ENCODE results near the gene KCNK15.

Gene KCNK15

GRCh38 chr20:44784688-44785087 is 39.0 kb downstream of the KCNK15 start:
- DNase-seq (ENCODE audit: extremely low read depth in 1 of 2, low read depth in 1 of 2), result no peak

- no peak for DNase-seq (ENCODE audit: extremely low read depth in 1 of 2, low read depth in 1 of 2)
Measured at GRCh38 chr20:44785768-44786167, 40.1 kb downstream of the KCNK15 start.

- no peak for DNase-seq (ENCODE audit: extremely low read depth in 1 of 2, low read depth in 1 of 2)
Measured at GRCh38 chr20:44787299-44787698, 41.6 kb downstream of the KCNK15 start.

GRCh38 chr20:44788706-44789456 is 43.2 kb downstream of the KCNK15 start:
- DNase-seq (ENCODE audit: extremely low read depth in 1 of 2, low read depth in 1 of 2), result no peak

- DNase-seq (ENCODE audit: extremely low read depth in 1 of 2, low read depth in 1 of 2), result no peak
Measured at GRCh38 chr20:44790638-44791393, 45.2 kb downstream of the KCNK15 start.

- no peak for DNase-seq (ENCODE audit: extremely low read depth in 1 of 2, low read depth in 1 of 2)
Measured at GRCh38 chr20:44792796-44793195, 47.1 kb downstream of the KCNK15 start.

- DNase-seq (ENCODE audit: extremely low read depth in 1 of 2, low read depth in 1 of 2), result no peak
Measured at GRCh38 chr20:44795836-44796235, 50.2 kb downstream of the KCNK15 start.

- DNase-seq (ENCODE audit: extremely low read depth in 1 of 2, low read depth in 1 of 2), result no peak
Measured at GRCh38 chr20:44796311-44796710, 50.6 kb downstream of the KCNK15 start.

GRCh38 chr20:44796758-44797457 is 51.2 kb downstream of the KCNK15 start:
- no peak for DNase-seq (ENCODE audit: extremely low read depth in 1 of 2, low read depth in 1 of 2)

- DNase-seq (ENCODE audit: extremely low read depth in 1 of 2, low read depth in 1 of 2), result no peak
Measured at GRCh38 chr20:44799691-44800090, 54.0 kb downstream of the KCNK15 start.

- no peak for DNase-seq (ENCODE audit: extremely low read depth in 1 of 2, low read depth in 1 of 2)
Measured at GRCh38 chr20:44800391-44801046, 54.9 kb downstream of the KCNK15 start.

Data from stimulated activated CD8-positive, alpha-beta memory T cell treated with anti-CD3 and anti-CD28 coated beads, Interleukin-7, amount 100 ng/mL, for 48 hours (primary cell).